Muscle of arm (tissue), 14 donors: ENCODE results near the gene RHBDF1. TPM values are rescaled to one million over a fixed set of nuclear protein-coding genes. Genes with fewer than 3 reads are reported as not detected.
A peak's percentile ranks its signal among the peaks of the same experiment; 100 is the strongest.

Experiments used
- DNase-seq: peaks from one replicate; pipeline ENCODE4 v3.0.0-alpha.2; 2013
- long read RNA-seq, 11 donors: transcript quantifications; one replicate each; lab custom pipeline, GENCODE V29; 2026
- polyA plus RNA-seq, 12 donors: library from polyadenylated mRNA; unstranded; fragments of 120-200 nt; gene quantifications; one replicate each; pipeline ENCODE4 v1.2.1, GENCODE V29; 2013; ENCODE audit not compliant: insufficient read length in 12 of 12

The RHBDF1 gene
- polyA plus RNA-seq, result 10 to 100 TPM in 11 of 12 donors, not detected in 1; 31.2 to 66.9 (median 42.5) TPM
- long read RNA-seq, donor 1, result 0 reads
- long read RNA-seq, donor 2, partial matches to known transcripts, result 0 of 2 reads
- long read RNA-seq, donor 2, other reads (novel, unspliced or antisense), result 0 of 2 reads
- long read RNA-seq, donor 3, partial matches to known transcripts, result 0 of 1 reads
- long read RNA-seq, donor 3, other reads (novel, unspliced or antisense), result 0 of 1 reads
- long read RNA-seq, donor 4, result 0 reads
- long read RNA-seq, donor 5, partial matches to known transcripts, result 0 of 4 reads
- long read RNA-seq, donor 5, other reads (novel, unspliced or antisense), result 0 of 4 reads
- long read RNA-seq, donor 6, partial matches to known transcripts, result 0 of 1 reads
- long read RNA-seq, donor 6, other reads (novel, unspliced or antisense), result 0 of 1 reads
- long read RNA-seq, donor 7, partial matches to known transcripts, result 0 of 1 reads
- long read RNA-seq, donor 7, other reads (novel, unspliced or antisense), result 0 of 1 reads
- long read RNA-seq, donor 8, result 0 reads
- long read RNA-seq, donor 9, result 0 reads
- long read RNA-seq, donor 10, partial matches to known transcripts, result 0 of 1 reads
- long read RNA-seq, donor 10, other reads (novel, unspliced or antisense), result 0 of 1 reads
- long read RNA-seq, donor 11, partial matches to known transcripts, result 0 of 2 reads
- long read RNA-seq, donor 11, other reads (novel, unspliced or antisense), result 0 of 2 reads

- DNase-seq, result no peak
Observed at GRCh38 chr16:72561-73548, at the start of gene RHBDF1. RHBDF1 (minus strand) TSS chr16:72631; CDS start chr16:65015, 7,616 bp downstream.

GRCh38 chr16:120756-121155, 48.3 kb upstream of the RHBDF1 start:
- no peak for DNase-seq

- DNase-seq, result no peak
Observed at GRCh38 chr16:119835-120491, 47.5 kb upstream of the RHBDF1 start.

- DNase-seq, result no peak
Observed at GRCh38 chr16:119295-119694, 46.9 kb upstream of the RHBDF1 start.

- no peak for DNase-seq
Observed at GRCh38 chr16:118857-119256, 46.4 kb upstream of the RHBDF1 start.

- no peak for DNase-seq
Observed at GRCh38 chr16:117379-118365, 45.2 kb upstream of the RHBDF1 start.

GRCh38 chr16:116015-116414, 43.6 kb upstream of the RHBDF1 start:
- no peak for DNase-seq

GRCh38 chr16:114327-114726, 41.9 kb upstream of the RHBDF1 start:
- DNase-seq, result no peak

GRCh38 chr16:112153-112840, 39.9 kb upstream of the RHBDF1 start:
- DNase-seq, result no peak

- DNase-seq, result peak; percentile 81
Observed at GRCh38 chr16:106623-107324, 34.3 kb upstream of the RHBDF1 start.

GRCh38 chr16:105521-105920, 33.1 kb upstream of the RHBDF1 start:
- no peak for DNase-seq

- DNase-seq, result no peak
Observed at GRCh38 chr16:104928-105327, 32.5 kb upstream of the RHBDF1 start.

- no peak for DNase-seq
Observed at GRCh38 chr16:104355-104754, 31.9 kb upstream of the RHBDF1 start.

- no peak for DNase-seq
Observed at GRCh38 chr16:102060-102855, 29.8 kb upstream of the RHBDF1 start.

GRCh38 chr16:101586-101985, 29.2 kb upstream of the RHBDF1 start:
- no peak for DNase-seq

- no peak for DNase-seq
Observed at GRCh38 chr16:100989-101388, 28.6 kb upstream of the RHBDF1 start.

- no peak for DNase-seq
Observed at GRCh38 chr16:97822-98221, 25.4 kb upstream of the RHBDF1 start.

GRCh38 chr16:96935-97381, 24.5 kb upstream of the RHBDF1 start:
- peak; percentile 86 for DNase-seq
